Measurements from ENCODE around the gene ING5.

GRCh38 chr2:241702155-241703031 lies 554 bp downstream of the ING5 start:
- no peak for TF ChIP-seq TAF1 (IDR thresholded peaks at IDR 0.05; ENCODE audit: borderline replicate concordance, low read depth, low read length)
- TF ChIP-seq POLR2A (IDR thresholded peaks at IDR 0.05; ENCODE audit: low read depth, low read length) = no peak
- TF ChIP-seq POLR2AphosphoS5 (IDR thresholded peaks at IDR 0.05; ENCODE audit: low read depth, low read length) = no peak
